Parathyroid adenoma (tissue), 2 donors: ENCODE measurements around the gene CACNA1G.

ENCODE experiments used
- H2AFZ ChIP-seq: fragments of 300-600 bp; sonication (generic); one replicate; pipeline ENCODE4 v1.7.0; 2017; ENCODE audit warnings: antibody characterized with exemption, mild to moderate bottlenecking
- H3K27ac ChIP-seq: fragments of 300-600 bp; sonication (generic); one replicate; pipeline ENCODE4 v1.7.0; 2017
- H3K27me3 ChIP-seq: fragments of 300-600 bp; sonication (generic); one replicate; pipeline ENCODE4 v1.7.0; 2017; ENCODE audit warnings: low read length; ENCODE audit not compliant: control insufficient read depth, insufficient read depth
- H3K36me3 ChIP-seq: fragments of 300-600 bp; sonication (generic); one replicate; pipeline ENCODE4 v1.7.0; 2017; ENCODE audit warnings: low read length; ENCODE audit not compliant: control insufficient read depth, insufficient read depth
- H3K4me1 ChIP-seq: fragments of 300-600 bp; sonication (generic); one replicate; pipeline ENCODE4 v1.7.0; 2017; ENCODE audit warnings: control low read depth
- H3K4me2 ChIP-seq: fragments of 300-600 bp; sonication (generic); one replicate; pipeline ENCODE4 v1.7.0; 2017; ENCODE audit warnings: low read length
- H3K4me3 ChIP-seq: fragments of 300-600 bp; sonication (generic); one replicate; pipeline ENCODE4 v1.7.0; 2017; ENCODE audit warnings: low read depth, low read length
- H3K79me2 ChIP-seq: fragments of 300-600 bp; sonication (generic); one replicate; pipeline ENCODE4 v1.7.0; 2017; ENCODE audit warnings: control low read depth
- H3K9ac ChIP-seq: fragments of 300-600 bp; sonication (generic); one replicate; pipeline ENCODE4 v1.7.0; 2017; ENCODE audit warnings: mild to moderate bottlenecking
- H3K9me3 ChIP-seq: fragments of 300-600 bp; sonication (generic); one replicate; pipeline ENCODE4 v1.7.0; 2017; ENCODE audit warnings: low read length; ENCODE audit not compliant: control insufficient read depth
- CTCF ChIP-seq: fragments of 300-600 bp; sonication (generic); IDR thresholded peaks from one replicate; pipeline ENCODE4 v1.7.0; 2017; ENCODE audit warnings: antibody characterized with exemption, mild to moderate bottlenecking
- donor health status: primary hyperparathyroidism.

The CACNA1G gene

GRCh38 chr17:50649042-50649908 is 88.8 kb downstream of the CACNA1G start:
- Histone ChIP-seq H3K4me1 (no peaks in the 10 kb centered on the region), H3K4me3 (no peak overlapping the region), H3K36me3 (no peaks in the 10 kb centered on the region), H3K27me3 (no peaks in the 10 kb centered on the region), H3K27ac (no peak overlapping the region), H3K9ac (no peak overlapping the region), H2AFZ (no peak overlapping the region), H3K4me2 (no peak overlapping the region), H3K9me3 (no peaks in the 10 kb centered on the region), H3K79me2 (peaks cover 4% of the 10 kb centered on the region)
- no peak for TF ChIP-seq CTCF

- Histone ChIP-seq H3K27ac (no peak overlapping the region), H3K36me3 (no peaks in the 10 kb centered on the region), H3K27me3 (no peaks in the 10 kb centered on the region), H2AFZ (no peak overlapping the region), H3K4me3 (no peak overlapping the region), H3K79me2 (no peaks in the 10 kb centered on the region), H3K9ac (no peak overlapping the region), H3K4me1 (no peaks in the 10 kb centered on the region), H3K9me3 (no peaks in the 10 kb centered on the region), H3K4me2 (no peak overlapping the region)
- no peak for TF ChIP-seq CTCF
These were observed 91.1 kb downstream of the CACNA1G start for GRCh38 chr17:50651661-50652060.

- H3K4me3 ChIP-seq = no peak overlapping the region
- no peak overlapping the region for H3K27ac ChIP-seq
- no peaks in the 10 kb centered on the region for H3K4me1 ChIP-seq
- TF ChIP-seq CTCF = no peak
- peak overlapping the region; percentile 34 for H2AFZ ChIP-seq
- H3K9me3 ChIP-seq = no peaks in the 10 kb centered on the region
- H3K4me2 ChIP-seq = no peak overlapping the region
- H3K79me2 ChIP-seq = no peaks in the 10 kb centered on the region
- H3K27me3 ChIP-seq = no peaks in the 10 kb centered on the region
- no peaks in the 10 kb centered on the region for H3K36me3 ChIP-seq
- H3K9ac ChIP-seq = no peak overlapping the region
These were observed 93.2 kb downstream of the CACNA1G start for GRCh38 chr17:50653738-50654137.

GRCh38 chr17:50656509-50656908 is 96.0 kb downstream of the CACNA1G start:
- Histone ChIP-seq H2AFZ (no peak overlapping the region), H3K27me3 (no peaks in the 10 kb centered on the region), H3K36me3 (no peaks in the 10 kb centered on the region), H3K4me1 (peaks cover 25% of the 10 kb centered on the region), H3K27ac (no peak overlapping the region), H3K79me2 (no peaks in the 10 kb centered on the region), H3K9ac (no peak overlapping the region), H3K9me3 (no peaks in the 10 kb centered on the region), H3K4me3 (no peak overlapping the region), H3K4me2 (no peak overlapping the region)
- no peak for TF ChIP-seq CTCF

- H3K4me3 ChIP-seq = no peak overlapping the region
- no peaks in the 10 kb centered on the region for H3K9me3 ChIP-seq
- no peaks in the 10 kb centered on the region for H3K27me3 ChIP-seq
- no peak overlapping the region for H3K9ac ChIP-seq
- H3K4me1 ChIP-seq = peaks cover 31% of the 10 kb centered on the region
- no peak overlapping the region for H3K4me2 ChIP-seq
- no peaks in the 10 kb centered on the region for H3K36me3 ChIP-seq
- no peak overlapping the region for H3K27ac ChIP-seq
- no peaks in the 10 kb centered on the region for H3K79me2 ChIP-seq
- no peak for TF ChIP-seq CTCF
- no peak overlapping the region for H2AFZ ChIP-seq
These were observed 96.5 kb downstream of the CACNA1G start for GRCh38 chr17:50657054-50657453.
